Hepatocyte (in vitro differentiated cells): Measurements from ENCODE around the gene PIGS.

Source experiments
- EZH2 ChIP-seq: fragments of 200-600 bp; sonication (generic); IDR thresholded peaks from 2 replicates; pipeline ENCODE4 v1.6.1; 2016; ENCODE audit warnings: antibody characterized with exemption, mild to moderate bottlenecking, borderline replicate concordance
- TF ChIP-seq, protein P1 (sequence below): fragments of 200-600 bp; sonication (generic); IDR thresholded peaks from 2 replicates; pipeline ENCODE4 v1.5.1; 2016; ENCODE audit warnings: antibody characterized with exemption, mild to moderate bottlenecking; ENCODE audit not compliant: poor library complexity

DNA sequence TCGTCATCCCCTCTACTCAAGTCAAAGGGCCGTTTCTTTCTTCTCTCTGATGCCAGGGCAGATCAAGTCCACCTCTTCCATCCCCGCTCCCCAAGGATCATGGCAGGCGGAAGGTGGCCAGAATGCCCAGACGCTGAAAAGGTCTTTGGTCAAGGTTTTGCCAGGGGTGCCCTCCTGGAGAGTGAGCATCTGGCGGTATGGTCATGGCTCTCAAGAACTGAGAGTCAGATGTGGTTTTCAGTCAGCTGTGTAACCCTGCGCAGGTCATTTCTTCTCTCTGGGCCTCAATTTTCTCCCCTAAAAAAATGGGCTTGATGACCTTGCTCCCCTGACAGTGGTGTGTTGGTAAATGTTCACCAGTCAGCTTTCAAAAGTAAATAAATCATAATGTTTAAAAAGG lies 52.7 kb downstream of the PIGS start:
- TF ChIP-seq, protein P1, sequence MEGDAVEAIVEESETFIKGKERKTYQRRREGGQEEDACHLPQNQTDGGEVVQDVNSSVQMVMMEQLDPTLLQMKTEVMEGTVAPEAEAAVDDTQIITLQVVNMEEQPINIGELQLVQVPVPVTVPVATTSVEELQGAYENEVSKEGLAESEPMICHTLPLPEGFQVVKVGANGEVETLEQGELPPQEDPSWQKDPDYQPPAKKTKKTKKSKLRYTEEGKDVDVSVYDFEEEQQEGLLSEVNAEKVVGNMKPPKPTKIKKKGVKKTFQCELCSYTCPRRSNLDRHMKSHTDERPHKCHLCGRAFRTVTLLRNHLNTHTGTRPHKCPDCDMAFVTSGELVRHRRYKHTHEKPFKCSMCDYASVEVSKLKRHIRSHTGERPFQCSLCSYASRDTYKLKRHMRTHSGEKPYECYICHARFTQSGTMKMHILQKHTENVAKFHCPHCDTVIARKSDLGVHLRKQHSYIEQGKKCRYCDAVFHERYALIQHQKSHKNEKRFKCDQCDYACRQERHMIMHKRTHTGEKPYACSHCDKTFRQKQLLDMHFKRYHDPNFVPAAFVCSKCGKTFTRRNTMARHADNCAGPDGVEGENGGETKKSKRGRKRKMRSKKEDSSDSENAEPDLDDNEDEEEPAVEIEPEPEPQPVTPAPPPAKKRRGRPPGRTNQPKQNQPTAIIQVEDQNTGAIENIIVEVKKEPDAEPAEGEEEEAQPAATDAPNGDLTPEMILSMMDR, result no peak
- no peak for TF ChIP-seq EZH2
